HFF-Myc (cell line): Measurements from ENCODE around the gene C1QTNF8.
A peak's percentile ranks its signal among the peaks of the same experiment; 100 is the strongest.

Experiments
- DNase-seq: peaks from one replicate; pipeline ENCODE4 v3.0.0-alpha.2; 2011; ENCODE audit warnings: low read depth; ENCODE audit errors: extremely low read depth
- H3K4me3 ChIP-seq: replicated peaks from 2 replicates; pipeline ENCODE4 v1.5.1; 2011; ENCODE audit warnings: low read depth, mild to moderate bottlenecking, control low read depth, low read length
- TF ChIP-seq, protein P1 (sequence below): IDR thresholded peaks from 2 replicates; pipeline ENCODE4 v1.5.1; 2012; ENCODE audit warnings: mild to moderate bottlenecking, low read depth, low read length, control low read depth; ENCODE audit errors: missing control alignments

The C1QTNF8 gene

DNA sequence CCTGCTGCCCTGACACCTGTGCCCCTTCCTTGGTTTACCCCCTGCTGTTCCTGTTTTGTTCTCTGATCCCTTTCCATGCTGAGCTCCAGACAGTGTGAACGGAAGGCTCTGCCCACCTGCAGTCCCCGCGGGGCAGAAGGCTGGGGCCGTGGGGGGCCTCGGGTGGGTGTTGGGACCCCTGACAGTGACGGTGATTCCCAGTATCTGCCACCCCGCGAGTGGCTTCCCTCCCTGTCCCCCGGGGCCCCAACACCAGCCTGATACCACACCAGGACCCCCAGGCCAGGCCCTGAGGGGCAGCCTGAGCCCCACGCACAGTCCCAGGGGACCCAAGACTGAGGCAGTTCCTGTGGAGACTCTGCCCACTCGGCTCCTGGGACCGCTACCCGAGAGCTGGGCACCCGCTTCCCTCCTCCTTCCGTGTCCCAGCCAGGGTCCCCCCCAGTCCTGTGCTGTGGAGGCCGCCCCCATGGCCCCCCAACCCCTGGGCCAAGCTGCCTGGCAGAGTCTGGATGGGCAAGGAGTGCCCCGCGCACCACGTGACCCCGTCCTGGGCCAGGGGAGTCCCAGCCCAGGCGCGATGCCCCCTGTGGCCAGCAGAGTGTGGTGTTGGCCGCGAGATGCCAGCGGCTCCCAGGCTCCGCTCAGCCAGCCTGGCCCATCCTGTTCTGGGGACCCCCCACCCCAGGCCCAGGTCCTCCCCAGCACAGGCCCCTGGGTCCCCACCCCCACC lies 10.0 kb upstream of the C1QTNF8 start:
- DNase-seq, result no peak
- TF ChIP-seq, protein P1, sequence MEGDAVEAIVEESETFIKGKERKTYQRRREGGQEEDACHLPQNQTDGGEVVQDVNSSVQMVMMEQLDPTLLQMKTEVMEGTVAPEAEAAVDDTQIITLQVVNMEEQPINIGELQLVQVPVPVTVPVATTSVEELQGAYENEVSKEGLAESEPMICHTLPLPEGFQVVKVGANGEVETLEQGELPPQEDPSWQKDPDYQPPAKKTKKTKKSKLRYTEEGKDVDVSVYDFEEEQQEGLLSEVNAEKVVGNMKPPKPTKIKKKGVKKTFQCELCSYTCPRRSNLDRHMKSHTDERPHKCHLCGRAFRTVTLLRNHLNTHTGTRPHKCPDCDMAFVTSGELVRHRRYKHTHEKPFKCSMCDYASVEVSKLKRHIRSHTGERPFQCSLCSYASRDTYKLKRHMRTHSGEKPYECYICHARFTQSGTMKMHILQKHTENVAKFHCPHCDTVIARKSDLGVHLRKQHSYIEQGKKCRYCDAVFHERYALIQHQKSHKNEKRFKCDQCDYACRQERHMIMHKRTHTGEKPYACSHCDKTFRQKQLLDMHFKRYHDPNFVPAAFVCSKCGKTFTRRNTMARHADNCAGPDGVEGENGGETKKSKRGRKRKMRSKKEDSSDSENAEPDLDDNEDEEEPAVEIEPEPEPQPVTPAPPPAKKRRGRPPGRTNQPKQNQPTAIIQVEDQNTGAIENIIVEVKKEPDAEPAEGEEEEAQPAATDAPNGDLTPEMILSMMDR, result peak; percentile 71
- no peak overlapping the region for H3K4me3 ChIP-seq

DNA sequence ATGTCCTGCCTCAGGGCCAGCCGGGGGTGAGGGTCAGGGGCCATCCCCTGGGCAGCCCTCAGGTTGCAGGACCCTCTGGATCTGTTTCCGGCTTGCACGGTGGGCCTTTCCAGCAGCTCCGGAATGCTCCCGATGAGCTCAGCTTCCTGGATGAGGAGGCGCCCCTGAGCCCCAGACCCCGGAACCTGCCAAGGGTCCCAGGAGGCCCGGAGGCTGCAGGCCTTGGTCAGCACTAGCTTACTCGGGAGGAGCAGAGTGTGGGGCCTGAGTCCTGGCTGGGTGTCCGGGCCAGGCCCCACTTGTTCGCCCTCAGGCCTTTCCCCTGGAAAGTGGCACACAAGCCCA lies 7.6 kb upstream of the C1QTNF8 start:
- TF ChIP-seq, protein P1, result no peak
- H3K4me3 ChIP-seq, result no peak overlapping the region
- DNase-seq, result no peak

DNA sequence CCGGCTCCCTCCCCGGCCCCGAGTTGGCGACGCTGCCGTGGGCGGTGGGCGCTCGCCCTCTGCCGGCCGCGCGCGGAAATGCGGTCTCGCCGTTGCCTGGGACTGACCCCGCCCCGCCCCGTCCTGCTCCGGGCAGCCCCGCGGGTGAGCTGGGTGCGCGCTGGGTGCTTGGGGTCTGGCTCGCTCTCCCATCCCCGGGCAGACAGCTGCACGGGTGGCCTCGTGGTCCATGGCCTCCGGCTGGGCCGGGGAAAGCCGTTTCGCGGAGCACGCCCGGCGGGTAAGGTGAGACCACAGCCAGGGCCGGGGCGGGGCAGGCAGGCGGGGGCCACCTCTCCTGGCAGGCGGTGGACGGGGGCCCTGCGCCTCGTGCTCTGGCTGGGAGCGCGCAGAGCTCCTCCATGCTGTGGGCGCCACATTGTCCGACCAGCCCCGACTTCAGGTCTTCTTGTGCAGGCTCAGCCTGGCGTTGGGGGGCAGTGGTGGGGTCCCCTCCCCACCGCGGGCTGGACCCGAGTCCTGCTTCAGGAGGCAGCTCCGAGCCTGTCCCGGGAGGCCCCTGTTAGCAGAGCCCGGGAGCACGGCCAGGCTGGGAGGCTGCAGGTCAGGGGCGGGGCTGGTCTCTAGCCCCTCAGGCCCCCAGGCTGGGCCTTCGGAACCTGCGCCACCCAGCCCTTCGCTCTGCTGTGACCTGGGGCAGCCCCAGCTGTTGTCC lies 7.0 kb upstream of the C1QTNF8 start:
- DNase-seq, result no peak
- H3K4me3 ChIP-seq, result no peak overlapping the region

DNA sequence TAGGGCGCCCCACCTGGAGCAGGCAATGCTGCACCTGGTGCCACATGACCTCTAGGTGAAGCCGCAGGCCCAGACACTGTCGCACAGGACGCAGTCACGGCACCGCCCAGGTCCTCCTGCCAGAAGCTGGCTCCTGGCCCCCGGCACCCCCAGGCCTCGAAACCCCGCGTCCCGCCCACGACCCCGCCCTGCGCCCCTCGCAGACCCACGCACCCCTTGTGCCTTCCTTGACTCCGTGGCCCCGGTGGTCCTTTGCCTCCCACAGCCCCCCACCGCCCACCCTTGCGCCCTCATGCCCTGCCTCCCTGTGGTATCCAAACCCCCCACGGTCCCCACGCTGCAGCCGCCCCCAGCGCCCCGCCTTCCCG lies 6.3 kb upstream of the C1QTNF8 start:
- TF ChIP-seq, protein P1, result no peak
- DNase-seq, result no peak
- no peak overlapping the region for H3K4me3 ChIP-seq

More for the DNA sequence above, 7.0 kb upstream of the C1QTNF8 start:
- TF ChIP-seq, protein P1, result peak; percentile 47

DNA sequence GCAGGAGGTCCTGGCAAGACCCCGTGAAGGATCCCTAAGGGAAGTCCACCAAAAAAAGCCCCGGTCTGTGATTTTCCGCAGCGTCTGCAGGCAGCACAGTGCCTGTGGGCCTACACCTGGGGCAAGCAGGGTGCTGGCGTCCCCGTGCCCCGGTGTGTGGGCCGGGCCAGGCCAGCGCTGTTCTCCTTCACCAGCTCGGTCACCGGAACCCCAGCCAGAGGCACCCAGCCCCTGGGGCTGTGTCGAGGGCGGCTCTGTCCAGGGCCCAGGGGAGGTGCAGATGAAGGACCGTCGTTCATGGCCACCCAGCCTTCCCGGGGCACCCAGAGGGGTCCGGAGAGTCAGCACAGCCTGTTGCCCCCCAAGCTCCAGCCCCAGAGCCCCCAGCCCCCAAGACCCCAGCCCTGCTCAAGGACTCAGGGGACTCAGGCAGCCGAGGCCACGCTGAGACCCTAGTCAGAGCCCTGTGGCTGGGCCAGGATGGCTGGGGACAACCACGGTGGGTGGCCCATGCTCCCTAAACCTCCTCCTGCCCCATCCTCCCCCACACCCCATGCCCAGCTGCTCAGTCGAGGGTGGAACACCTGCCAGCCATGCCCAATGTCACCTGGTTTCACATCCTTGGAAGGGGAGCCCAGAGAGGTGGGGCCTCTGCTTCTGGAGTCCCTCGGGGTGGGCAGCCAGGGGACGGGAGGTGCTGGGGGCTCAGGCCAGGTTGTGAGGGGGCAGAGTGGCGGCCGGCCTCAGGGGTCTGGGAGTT lies 5.7 kb upstream of the C1QTNF8 start:
- TF ChIP-seq, protein P1, result no peak
- no peak for DNase-seq
- no peak overlapping the region for H3K4me3 ChIP-seq

DNA sequence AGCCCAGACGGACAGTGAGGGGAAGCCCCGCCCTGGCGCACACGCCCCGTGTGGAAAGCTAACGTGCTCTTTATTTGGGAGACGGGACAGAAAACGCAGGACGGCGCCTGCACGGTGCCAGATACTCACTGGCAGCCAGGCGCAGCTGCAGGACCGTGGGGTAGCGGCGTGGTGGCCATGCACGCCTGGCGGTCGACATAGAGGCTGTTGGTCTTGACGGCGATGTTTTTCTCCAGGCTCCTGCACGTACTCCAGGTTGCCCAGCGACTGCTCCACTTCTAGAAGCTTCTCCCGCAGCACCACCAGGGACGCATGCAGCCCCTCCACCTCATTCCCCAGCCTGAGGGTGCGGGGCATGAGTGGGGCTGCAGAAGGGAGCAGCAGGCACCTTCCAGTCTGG lies 5.1 kb upstream of the C1QTNF8 start:
- DNase-seq, result no peak
- no peak overlapping the region for H3K4me3 ChIP-seq
- TF ChIP-seq, protein P1, result no peak
